Measurements from ENCODE around the gene ARFGAP1. TPM values are rescaled to one million over a fixed set of nuclear protein-coding genes. Genes with fewer than 3 reads are reported as not detected.

ARFGAP1 gene
- polyA plus RNA-seq, 10 donors: 46.5 to 107 (median 68.9) TPM

DNA sequence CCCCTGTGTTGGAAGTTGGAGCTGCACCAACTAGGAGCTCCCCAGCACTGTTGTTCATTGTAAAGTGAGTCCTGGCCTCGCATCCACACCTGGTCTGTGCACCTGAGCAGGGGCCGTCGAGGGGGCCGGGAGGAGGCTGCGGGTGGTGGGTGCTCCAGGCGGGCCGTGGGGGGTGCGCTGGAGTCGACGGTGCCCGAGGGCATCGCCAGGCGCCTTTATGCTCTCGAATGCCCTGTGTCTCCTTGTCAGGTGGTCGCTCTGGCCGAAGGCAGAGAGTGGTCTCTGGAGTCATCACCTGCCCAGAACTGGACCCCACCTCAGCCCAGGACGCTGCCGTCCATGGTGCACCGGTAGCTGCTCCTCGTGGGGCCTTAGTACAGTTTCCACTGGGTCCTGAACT lies 4.3 kb downstream of the ARFGAP1 start:
- DNase-seq: no peak

DNA sequence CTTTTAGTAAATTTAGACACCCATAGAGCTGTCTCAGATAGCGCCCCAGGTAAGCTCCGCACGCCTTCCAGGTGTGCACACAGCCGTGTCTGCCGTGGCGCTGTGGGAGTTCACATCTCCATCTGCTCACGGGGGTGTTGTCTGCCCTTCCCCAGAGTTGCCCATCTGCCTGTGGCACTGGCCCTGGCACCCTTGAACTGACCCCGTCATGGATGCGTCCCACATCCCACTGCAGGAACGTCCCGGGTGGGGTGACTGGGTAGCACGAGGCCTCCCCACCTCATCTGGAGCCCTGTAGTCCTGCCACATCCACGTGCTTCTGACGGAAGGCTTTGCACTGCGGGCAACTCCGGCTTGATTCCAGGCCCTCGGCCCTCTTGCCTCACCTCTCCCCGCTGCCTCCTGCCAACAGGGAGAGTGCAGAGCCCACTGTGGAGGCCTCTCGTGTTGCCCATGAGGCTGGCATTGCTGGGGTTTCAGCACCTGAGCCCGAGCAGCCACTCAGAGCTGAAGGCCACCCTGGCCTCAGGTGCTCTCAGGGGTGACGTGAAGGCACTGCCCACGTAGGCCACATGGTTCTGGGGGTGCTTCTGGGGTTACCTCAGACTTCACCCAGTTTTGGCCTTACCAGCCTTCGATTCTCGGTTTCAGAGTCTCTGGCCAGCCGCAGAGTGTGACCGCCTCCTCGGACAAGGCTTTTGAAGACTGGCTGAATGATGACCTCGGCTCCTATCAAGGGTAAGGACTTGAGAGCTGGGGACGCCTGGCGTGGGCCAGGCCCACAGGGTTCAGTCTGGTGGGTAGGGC lies 5.1 kb downstream of the ARFGAP1 start:
- DNase-seq: no peak

DNA sequence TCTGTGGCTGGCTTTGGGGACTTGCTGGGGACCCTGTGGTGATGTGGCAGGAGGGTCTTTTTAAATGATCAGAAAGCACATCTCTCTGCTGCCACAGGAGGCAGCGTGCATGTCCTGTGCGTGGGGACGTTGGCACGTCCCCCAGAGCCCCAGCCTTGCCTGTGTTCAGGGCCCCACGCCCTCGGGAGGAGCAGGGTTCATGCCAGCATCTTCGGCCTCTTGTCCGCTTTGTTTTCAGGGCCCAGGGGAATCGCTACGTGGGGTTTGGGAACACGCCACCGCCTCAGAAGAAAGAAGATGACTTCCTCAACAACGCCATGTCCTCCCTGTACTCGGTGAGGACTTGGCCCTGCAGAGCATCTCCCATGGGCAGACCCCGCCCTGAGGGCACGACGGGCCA lies 6.0 kb downstream of the ARFGAP1 start:
- no peak for DNase-seq

GRCh38 chr20:63279931-63280330 lies 7.3 kb downstream of the ARFGAP1 start:
- DNase-seq: no peak

DNA sequence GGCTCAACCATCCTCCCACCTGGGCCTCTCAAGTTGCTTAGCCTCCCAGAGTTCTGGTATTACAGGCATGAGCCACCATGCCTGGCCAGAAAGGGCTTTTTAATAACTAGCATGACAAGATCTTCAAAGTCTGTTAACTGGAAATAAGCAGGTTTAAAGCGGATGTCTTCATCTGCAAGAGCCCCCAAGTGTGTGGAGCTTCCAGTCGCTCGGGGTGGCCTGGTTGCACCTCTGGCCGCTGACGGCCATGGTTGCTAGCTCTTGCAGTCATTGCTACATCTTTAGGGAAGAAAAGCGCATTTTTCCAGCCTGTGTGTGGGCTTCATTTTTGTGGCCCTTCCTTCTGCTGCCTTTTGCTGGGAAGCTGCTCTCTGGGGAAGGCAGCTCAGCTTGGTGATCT lies 7.8 kb downstream of the ARFGAP1 start:
- DNase-seq: no peak

DNA sequence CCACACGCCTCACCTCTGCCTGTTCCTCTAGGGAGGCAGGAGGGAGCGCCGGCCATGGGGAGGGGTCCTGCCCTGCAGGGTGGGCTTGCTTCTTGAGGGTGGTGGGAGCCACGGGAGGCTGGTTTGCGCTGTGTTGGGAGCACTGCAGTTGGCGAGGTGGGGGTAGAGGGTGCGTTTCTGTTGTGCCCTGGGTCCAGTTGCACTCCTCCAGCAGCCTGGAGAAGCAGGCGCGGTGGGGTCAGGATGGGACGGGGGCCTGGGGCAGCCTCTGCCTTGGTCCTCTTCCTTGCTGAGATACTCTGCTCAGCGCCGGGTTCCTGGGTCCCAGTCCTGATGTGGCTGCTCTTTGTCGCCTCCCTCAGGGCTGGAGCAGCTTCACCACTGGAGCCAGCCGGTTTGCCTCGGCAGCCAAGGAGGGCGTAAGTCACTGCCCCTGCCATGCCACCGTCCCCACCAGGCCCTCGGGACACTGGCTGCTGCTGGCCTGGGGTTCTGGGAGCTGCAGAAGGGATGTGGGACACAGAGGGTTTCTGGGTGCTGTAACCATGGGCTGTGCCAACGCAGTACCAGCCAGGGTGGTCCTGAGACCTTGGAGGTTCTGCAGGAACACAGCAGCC lies 8.4 kb downstream of the ARFGAP1 start:
- no peak for DNase-seq

DNA sequence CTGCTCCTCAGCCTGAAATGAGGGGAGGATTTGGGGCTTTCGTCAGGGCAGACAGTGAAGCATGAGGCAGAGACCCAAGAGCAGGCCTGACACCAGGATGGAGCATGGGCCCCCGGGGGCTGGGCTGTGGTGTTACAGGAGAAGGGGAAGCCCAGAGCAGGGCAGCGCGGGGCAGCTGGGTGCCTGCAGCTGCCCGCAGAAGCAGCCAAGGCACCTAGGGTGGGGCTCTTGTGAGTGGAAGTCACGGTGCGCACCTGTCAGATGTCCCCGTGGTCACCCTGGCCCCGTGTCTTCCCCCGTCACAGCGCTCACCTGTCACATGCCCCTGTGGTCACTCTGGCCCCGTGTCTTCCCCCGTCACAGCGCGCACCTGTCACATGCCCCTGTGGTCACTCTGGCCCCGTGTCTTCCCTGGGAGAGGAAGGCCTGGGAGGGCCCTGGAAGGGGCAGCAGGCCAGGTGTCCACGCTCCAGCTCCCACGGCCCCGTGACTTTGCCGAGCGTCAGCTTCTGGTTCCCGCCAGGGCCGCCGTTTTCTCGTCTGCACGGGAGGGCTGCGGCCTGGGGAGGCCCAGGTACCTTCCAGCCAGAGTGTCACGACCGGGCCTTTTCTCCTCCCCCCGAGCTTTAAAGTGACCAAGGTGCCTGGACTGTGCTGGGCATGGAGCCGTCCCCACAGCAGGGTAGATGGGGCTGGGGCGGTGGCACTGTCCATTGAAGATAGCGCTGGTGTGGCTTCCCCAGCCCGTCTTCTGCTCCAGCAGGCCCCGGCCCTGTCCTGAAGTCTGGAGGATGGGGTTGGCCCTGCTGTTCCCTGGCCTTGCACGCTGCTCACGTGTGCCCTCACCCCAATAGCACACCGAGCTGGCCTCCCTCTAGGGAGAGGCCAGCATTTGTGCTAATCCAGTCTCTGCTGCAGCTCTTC lies 9.4 kb downstream of the ARFGAP1 start:
- DNase-seq: no peak

GRCh38 chr20:63282946-63283345 lies 10.3 kb downstream of the ARFGAP1 start:
- no peak for DNase-seq

DNA sequence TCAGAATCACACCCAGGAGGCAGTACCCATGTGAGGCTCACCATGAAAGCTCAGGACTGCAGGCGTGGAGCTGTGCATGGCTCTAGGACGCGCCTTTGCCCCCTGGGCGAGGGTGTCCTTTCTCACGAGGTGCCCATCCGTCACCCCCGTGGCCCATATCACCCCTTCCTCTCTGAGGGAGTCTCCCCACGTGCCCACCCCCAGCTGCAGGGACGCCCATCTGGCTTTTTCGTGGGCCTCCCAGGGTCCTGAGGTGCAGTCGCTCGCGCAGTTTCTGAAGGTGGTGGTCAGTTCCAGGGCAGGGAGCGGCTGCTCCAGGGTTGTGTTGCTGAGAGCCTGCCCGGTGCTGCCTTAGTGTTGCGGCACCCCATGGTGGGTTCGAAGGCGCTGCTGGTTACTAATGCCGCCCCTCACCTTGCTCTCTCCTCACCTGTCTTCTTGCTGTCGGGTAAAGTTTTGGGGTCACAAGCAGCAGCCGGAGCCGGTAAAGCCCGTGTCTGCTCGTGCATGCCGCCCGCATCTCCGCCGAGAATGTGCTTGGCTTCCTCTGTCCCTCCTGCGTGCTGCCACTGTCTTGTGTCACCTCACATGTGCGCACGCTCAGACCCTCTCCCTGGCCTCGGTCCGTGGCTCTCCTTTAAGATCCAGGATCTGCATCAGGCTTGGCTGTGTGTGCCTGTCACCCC lies 10.9 kb downstream of the ARFGAP1 start:
- no peak for DNase-seq

DNA sequence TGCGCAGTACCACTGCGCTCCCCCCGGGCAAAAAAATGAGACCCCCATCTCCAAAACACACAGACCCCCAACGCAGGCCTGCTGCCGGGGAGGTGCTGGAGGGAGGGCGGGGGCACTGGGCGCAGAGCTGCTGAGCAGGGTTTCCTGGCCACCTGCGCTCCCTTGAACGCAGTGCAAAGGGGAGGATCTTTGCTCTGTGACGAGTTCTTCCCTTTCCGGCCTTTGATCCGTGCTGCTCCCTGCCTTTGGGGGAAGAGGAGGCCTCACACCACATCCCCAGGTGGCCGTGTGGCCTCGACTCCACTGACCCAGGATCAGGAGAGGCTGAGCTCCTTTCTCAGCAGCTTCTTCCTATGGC lies 11.4 kb downstream of the ARFGAP1 start:
- DNase-seq: no peak

- DNase-seq: no peak
These were observed 11.9 kb downstream of the ARFGAP1 start for GRCh38 chr20:63284544-63284949.

DNA sequence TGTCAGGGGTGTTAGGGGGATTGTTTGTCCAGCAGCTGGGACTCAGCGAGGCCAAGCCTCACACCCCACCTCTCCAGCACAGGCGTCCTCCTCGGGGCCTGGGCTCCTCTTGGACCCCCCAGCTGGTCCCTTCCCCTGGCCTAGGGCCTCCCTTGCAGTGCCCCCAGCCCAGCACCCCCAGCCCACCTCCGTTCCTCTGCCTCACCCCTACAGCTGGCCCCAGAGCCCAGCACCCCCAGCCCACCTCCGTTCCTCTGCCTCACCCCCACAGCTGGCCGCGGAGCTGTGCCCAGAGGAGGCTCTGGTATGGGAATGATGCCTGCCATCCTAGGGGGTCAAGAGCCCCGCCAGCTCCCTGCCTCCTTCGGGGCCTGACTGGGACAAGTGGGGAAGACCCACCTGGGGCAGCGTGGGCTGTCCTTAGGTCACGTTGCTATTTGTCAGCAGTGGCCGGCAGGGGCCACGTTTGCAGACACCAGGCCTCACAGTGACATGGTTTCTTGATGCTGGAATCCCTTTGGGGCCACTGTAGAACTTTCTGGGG lies 12.4 kb downstream of the ARFGAP1 start:
- no peak for DNase-seq

- no peak for DNase-seq
These were observed 13.3 kb downstream of the ARFGAP1 start for GRCh38 chr20:63285636-63286615.

DNA sequence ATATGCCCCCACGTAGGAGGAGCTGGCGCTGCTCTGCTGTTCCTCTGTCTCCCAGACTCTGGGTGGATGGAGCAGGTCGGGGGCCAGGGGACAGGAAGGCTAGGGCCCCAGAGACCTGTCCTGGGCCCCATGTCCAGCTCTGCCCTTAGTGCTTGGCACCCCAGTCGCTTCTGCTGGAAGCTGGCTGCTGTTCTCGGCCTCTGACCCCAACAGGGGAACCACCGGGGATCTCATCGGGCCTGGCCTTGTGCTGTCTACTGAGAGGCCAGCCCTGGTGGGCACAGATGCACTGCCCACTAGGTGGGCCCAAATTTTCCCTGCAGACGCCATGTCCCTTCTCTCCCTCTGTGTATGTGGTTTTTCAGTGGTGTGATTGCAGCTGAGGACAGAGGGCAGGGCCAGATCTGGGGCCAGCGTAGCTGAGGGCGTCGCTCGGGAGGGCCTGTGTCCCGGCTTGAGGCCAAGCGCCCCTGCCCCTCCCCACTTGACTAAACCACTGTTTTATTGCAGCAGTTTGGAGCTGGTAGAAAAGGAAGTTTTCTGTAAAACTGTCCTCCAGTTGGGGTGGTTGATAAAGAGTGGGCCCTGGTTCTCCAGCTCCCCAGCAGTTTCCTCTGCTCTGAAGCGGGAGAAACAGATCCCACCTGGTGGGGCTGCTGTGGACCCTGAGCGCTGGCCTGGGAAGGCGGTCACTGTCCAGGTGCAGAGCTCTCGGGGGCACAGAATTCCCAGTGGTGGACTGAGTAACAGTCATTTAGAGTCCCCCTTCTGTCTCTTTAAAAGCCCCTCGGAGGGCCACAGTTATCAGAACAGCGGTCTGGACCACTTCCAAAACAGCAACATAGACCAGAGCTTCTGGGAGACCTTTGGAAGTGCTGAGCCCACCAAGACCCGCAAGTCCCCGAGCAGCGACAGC lies 14.4 kb downstream of the ARFGAP1 start:
- DNase-seq: no peak

DNA sequence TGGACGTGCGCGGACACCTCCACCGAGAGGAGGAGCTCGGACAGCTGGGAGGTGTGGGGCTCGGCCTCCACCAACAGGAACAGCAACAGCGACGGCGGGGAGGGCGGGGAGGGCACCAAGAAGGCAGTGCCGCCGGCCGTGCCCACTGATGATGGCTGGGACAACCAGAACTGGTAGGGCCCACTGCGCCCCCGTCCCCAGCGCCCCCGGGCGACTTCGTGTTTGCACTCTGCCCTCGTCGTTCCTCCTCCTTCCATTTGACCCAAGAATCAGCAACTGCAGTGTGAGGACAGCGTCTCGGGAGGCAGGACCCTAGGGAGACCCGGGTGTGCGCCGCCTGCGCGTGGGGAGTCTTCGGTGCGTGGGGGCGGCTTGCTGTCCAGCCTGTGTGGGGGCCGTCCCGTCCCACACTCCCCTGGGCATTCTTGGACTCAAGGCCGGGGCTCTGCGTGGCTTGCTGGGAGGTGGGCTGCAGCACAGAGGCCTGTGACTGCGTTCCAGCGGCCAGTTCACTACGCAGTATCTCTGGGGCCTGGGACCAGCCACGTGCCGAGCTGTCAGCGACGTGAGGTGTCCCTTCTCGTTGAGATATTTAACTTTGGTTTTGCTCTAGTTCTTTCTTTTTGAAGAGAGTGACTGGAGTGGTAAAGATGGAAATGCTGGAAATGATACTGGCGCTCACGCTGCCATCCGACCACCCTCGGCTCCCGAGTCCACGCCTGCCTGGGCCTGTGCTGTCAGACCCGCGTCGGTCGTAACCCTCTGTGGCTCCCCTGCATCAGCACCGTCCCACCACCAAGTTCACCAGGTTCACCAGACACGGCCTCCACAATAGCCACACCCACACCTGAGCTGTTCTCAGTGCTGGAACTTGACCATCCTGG lies 15.3 kb downstream of the ARFGAP1 start:
- no peak for DNase-seq

GRCh38 chr20:63288581-63289251 lies 16.1 kb downstream of the ARFGAP1 start:
- DNase-seq: no peak

DNA sequence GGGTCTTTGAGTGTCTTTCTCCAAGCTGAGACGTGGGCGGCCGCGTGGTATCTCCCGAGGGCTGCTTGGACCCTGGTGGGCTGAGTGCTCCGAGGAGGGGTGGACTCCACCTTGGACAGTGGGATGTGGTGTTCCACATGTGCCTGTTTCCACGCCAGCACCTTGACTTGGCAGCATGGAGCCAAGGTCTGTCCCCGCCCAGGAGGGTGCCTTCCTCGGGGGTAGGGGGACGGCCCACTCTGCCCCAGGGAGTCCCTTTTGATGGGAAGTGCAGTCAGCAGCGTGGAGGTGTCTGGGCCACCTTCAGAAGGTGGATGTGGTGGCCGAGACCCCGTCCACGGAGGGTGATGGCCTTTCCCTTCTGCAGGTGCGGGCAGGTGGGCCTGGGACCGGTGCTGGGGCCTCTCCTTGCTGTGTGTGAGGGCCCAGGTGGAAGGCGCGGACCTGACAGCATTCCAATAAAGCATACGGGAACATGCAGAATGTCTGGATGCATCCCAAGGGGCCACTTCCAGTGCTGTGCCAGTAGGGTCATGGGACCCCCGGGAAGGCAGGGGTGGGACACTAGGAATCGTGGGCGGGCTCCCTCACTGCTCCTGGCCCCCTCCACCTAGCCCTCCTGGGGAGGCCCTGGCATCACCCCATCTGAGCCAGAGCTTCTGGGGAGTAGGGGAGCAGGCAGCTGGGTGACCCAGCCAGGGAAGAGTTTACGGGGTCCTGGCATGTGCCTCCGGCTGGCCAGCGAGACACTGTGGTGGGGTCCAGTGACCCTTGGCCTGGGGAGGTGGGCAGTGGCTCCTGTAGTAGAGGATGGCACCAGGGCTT lies 16.9 kb downstream of the ARFGAP1 start:
- DNase-seq: no peak
